PC-3 (cell line): ENCODE measurements around the gene ZDHHC22.

Experiments used
- EZH2 ChIP-seq: fragments of 300-600 bp; sonication (generic); IDR thresholded peaks from one replicate; pipeline ENCODE4 v1.6.1; 2017; ENCODE audit warnings: antibody characterized with exemption, mild to moderate bottlenecking, low read length; ENCODE audit not compliant: unreplicated experiment
- EZH2phosphoT487 ChIP-seq: fragments of 300-600 bp; sonication (generic); IDR thresholded peaks from 2 replicates; pipeline ENCODE4 v1.6.1; 2018; ENCODE audit warnings: mild to moderate bottlenecking, antibody characterized with exemption, low read length, borderline replicate concordance
- TF ChIP-seq, protein P1 (sequence below): fragments of 300-600 bp; sonication (generic); conservative IDR thresholded peaks from 2 replicates; pipeline ENCODE4 v1.5.1; 2017; ENCODE audit warnings: antibody characterized with exemption, low read depth, mild to moderate bottlenecking, low read length

DNA sequence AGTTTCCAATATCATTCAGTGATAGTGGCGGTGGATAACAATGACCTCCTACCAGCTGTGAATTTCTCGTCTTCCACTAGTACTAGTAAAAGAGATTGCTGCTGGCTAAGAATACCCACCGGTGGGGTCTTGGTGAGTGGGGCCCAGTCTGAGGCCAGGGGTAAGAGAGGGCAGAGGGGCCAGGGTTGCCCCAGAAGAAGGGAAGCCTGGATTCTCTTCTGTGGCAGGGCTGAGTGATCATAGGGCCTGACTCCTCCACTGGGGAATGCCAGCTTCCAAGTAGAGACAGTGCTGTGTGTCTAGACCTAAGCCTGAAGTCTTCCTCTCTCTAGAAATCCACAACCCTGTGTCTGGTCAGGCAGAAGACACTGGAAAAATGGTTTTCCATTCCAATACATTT is 34.3 kb upstream of the ZDHHC22 start:
- TF ChIP-seq, protein P1, sequence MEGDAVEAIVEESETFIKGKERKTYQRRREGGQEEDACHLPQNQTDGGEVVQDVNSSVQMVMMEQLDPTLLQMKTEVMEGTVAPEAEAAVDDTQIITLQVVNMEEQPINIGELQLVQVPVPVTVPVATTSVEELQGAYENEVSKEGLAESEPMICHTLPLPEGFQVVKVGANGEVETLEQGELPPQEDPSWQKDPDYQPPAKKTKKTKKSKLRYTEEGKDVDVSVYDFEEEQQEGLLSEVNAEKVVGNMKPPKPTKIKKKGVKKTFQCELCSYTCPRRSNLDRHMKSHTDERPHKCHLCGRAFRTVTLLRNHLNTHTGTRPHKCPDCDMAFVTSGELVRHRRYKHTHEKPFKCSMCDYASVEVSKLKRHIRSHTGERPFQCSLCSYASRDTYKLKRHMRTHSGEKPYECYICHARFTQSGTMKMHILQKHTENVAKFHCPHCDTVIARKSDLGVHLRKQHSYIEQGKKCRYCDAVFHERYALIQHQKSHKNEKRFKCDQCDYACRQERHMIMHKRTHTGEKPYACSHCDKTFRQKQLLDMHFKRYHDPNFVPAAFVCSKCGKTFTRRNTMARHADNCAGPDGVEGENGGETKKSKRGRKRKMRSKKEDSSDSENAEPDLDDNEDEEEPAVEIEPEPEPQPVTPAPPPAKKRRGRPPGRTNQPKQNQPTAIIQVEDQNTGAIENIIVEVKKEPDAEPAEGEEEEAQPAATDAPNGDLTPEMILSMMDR, result no peak
- TF ChIP-seq EZH2phosphoT487 (no peak), EZH2 (no peak)
